WERI-Rb-1 (cell line): ENCODE data around the gene PPP1R3A.

Experiments used
- DNase-seq: peaks from one replicate; pipeline ENCODE4 v3.0.0-alpha.2; 2020
- H3K27ac ChIP-seq: fragments of 250-450 bp; sonication (Bioruptor Pico); 2 replicates; pipeline ENCODE4 v1.5.1; 2020; ENCODE audit warnings: mild to moderate bottlenecking, moderate library complexity
- H3K27me3 ChIP-seq: fragments of 250-450 bp; sonication (Bioruptor Pico); 2 replicates; pipeline ENCODE4 v1.5.1; 2021; ENCODE audit warnings: mild to moderate bottlenecking, low read depth, moderate library complexity; ENCODE audit not compliant: insufficient read depth, severe bottlenecking
- H3K36me3 ChIP-seq: fragments of 250-450 bp; sonication (Bioruptor Pico); 2 replicates; pipeline ENCODE4 v1.5.1; 2020; ENCODE audit warnings: mild to moderate bottlenecking, moderate library complexity
- H3K4me3 ChIP-seq: 2 replicates; pipeline ENCODE4 v1.5.1; 2011; ENCODE audit warnings: low read depth, mild to moderate bottlenecking, control low read depth, low read length
- H3K9me3 ChIP-seq: fragments of 250-450 bp; sonication (Bioruptor Pico); 2 replicates; pipeline ENCODE4 v1.5.1; 2021; ENCODE audit warnings: mild to moderate bottlenecking, moderate library complexity; ENCODE audit not compliant: severe bottlenecking
- TF ChIP-seq, protein P1 (sequence below): IDR thresholded peaks from 2 replicates; pipeline ENCODE4 v1.5.1; 2011; ENCODE audit warnings: low read depth, mild to moderate bottlenecking, control low read depth, inconsistent platforms, low read length

PPP1R3A gene

DNA sequence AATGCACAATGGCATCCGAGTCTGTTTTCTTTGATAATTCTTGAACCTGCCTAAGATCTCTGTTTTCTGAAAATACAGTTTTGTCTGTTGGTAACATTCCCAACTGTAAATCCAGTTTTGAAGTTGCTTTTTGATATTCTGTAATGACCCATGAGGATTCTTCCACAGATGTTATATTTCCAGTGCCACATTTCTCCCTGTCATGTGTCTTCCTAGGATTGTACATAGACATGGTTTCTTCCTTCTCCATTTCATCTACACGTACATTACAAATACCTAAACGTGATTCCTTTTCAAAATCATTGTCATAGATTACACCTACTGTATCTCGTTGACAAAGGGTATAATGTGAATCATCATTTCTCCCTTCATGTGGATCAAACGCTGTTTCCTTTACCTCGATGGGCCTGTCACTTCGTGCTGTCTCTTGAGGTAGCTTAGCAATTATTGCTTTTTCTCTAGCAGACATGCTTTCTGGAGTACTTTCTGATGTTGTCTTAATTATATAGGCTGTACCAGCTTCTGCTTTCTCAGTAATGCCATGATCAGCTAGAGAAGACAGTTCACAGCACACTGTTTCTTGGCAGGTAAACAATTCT is 40.3 kb downstream of the PPP1R3A start:
- TF ChIP-seq, protein P1, sequence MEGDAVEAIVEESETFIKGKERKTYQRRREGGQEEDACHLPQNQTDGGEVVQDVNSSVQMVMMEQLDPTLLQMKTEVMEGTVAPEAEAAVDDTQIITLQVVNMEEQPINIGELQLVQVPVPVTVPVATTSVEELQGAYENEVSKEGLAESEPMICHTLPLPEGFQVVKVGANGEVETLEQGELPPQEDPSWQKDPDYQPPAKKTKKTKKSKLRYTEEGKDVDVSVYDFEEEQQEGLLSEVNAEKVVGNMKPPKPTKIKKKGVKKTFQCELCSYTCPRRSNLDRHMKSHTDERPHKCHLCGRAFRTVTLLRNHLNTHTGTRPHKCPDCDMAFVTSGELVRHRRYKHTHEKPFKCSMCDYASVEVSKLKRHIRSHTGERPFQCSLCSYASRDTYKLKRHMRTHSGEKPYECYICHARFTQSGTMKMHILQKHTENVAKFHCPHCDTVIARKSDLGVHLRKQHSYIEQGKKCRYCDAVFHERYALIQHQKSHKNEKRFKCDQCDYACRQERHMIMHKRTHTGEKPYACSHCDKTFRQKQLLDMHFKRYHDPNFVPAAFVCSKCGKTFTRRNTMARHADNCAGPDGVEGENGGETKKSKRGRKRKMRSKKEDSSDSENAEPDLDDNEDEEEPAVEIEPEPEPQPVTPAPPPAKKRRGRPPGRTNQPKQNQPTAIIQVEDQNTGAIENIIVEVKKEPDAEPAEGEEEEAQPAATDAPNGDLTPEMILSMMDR = no peak
- no peak overlapping the region for H3K4me3 ChIP-seq
- no peaks in the 10 kb centered on the region for H3K9me3 ChIP-seq
- no peak for DNase-seq
- H3K27me3 ChIP-seq = no peaks in the 10 kb centered on the region
- no peak overlapping the region for H3K27ac ChIP-seq
- H3K36me3 ChIP-seq = no peaks in the 10 kb centered on the region

DNA sequence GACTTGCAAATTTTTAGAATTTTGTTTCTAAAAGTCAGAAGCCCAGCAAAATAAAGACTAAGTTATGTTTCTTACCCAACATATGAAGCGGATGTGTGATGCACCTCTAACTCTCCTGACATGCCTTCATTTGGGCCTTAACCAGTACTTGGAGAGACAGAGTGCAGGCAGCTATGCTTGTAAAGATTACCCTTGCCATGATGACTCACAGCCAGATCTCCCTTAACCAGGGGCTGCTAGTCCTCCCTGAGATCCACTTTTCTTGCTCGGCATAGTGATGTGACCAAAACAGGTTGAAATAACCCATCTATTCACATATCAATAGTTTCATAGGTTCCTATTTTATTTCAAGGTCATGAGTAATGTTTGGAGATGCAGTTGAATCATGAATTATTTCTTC is 43.6 kb downstream of the PPP1R3A start:
- no peaks in the 10 kb centered on the region for H3K27me3 ChIP-seq
- H3K9me3 ChIP-seq = no peaks in the 10 kb centered on the region
- no peak for DNase-seq
- TF ChIP-seq, protein P1 = no peak
- no peak overlapping the region for H3K4me3 ChIP-seq
- no peak overlapping the region for H3K27ac ChIP-seq
- H3K36me3 ChIP-seq = no peaks in the 10 kb centered on the region

DNA sequence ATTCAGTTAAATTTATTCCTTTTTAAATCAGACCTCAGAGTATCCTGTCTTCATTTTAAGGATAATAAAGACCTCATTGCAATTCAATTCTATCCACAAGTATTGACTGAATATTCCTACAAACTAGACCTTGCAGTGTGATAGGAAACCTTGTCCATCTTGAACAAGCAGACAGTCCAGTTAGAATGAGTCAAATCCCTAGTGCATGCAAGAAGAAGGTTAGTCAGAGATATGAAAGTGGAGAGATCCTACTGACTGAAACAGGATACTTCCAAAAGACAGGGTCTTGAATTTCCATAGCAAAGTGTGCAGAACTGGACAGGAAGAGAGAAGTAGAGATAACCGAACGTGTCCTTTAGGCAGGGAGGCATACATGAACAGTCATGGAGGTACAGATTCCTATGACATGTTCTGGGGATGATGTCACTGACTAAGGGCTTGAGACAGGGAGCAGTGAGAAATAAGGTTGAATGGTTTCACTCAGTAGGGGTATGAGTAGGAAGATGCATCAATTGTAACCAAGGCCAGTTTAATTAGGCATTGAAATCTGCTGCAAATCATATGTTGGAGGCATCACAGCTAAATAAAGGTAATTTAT is 45.2 kb downstream of the PPP1R3A start:
- no peak for DNase-seq
- H3K9me3 ChIP-seq = no peaks in the 10 kb centered on the region
- H3K27me3 ChIP-seq = no peaks in the 10 kb centered on the region
- H3K27ac ChIP-seq = no peak overlapping the region
- H3K4me3 ChIP-seq = no peak overlapping the region
- H3K36me3 ChIP-seq = no peaks in the 10 kb centered on the region
- TF ChIP-seq, protein P1 = no peak

DNA sequence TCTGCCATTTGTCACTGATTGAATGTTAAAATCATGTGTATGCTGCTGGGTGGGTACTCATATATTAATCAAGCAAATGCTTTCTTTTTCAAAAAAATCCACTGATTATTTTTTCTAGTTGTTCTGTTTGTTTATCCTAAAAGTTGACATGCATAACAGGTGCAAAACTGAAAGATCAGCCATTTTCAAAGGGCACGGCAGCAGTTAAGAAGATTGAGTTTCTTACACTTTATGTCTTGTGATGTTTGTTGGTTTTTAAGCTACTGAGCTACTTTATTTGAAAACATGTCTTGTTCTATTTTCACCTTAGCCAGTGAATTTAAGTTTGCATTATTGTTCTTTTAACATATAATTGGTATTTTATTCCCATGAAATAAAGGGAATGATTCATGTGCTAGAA is 45.8 kb downstream of the PPP1R3A start:
- no peaks in the 10 kb centered on the region for H3K36me3 ChIP-seq
- TF ChIP-seq, protein P1 = no peak

DNA sequence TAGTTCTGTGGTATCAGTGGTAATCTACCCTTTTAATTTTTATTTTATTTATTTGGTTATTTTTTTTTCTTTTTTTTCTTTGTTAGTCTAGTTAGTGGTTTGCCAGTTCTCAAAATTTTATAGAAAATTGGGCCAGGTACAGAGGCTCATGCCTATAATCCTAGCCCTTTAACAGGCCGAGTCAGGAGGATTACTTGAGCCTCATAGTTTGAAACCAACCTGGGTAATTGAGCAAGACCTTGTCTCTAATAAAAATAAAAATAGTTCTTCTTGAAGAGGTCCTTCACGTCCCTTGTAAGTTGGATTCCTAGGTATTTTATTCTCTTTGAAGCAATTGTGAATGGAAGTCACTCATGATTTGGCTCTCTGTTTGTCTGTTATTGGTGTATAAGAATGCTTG is 51.5 kb downstream of the PPP1R3A start:
- no peaks in the 10 kb centered on the region for H3K27me3 ChIP-seq
- TF ChIP-seq, protein P1 = no peak
- H3K9me3 ChIP-seq = no peaks in the 10 kb centered on the region
- H3K36me3 ChIP-seq = no peaks in the 10 kb centered on the region
- no peak for DNase-seq
- no peak overlapping the region for H3K4me3 ChIP-seq
- H3K27ac ChIP-seq = no peak overlapping the region

More for the DNA sequence above, 45.8 kb downstream of the PPP1R3A start:
- Histone ChIP-seq H3K27me3 (no peaks in the 10 kb centered on the region), H3K9me3 (no peaks in the 10 kb centered on the region), H3K27ac (no peak overlapping the region), H3K4me3 (no peak overlapping the region)
- DNase-seq = no peak

DNA sequence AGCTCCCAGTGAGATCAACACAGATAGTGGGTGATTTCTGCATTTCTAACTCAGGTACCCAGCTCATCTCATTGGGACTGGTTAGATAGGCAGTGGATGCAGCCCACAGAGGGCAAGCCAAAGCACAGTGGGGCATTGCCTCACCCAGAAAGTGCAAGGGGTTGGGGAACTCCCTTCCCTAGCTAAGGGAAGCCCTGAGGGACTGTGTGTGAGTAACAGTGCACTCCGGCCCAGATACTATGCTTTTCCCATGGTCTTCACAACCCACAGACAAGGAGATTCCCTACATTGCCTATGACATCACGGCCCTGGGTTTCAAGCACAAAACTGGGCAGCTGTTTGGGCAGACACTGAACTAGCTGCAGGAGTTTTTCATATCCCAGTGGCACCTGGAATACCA is 62.8 kb downstream of the PPP1R3A start:
- H3K27ac ChIP-seq = no peak overlapping the region
- DNase-seq = no peak
- TF ChIP-seq, protein P1 = no peak
- no peaks in the 10 kb centered on the region for H3K27me3 ChIP-seq
- no peaks in the 10 kb centered on the region for H3K36me3 ChIP-seq
- H3K9me3 ChIP-seq = no peaks in the 10 kb centered on the region
- H3K4me3 ChIP-seq = no peak overlapping the region
